GM21515 (cell line): ENCODE data around the gene SLC7A8.
"Not testable (repeated sequence)": the region's sequence is repeated elsewhere in the genome, so short reads cannot be mapped to it uniquely, and the experiment has no call there.

Experiments
- ATAC-seq: cut with Tn5 transposase; IDR thresholded peaks from one replicate; pipeline ENCODE4 v1.9.1; 2021; ENCODE audit not compliant: unreplicated experiment

SLC7A8 gene

GRCh38 chr14:23183479-23183878 lies at the start of gene SLC7A8:
Gene SLC7A8 (minus strand): TSS chr14:23183660. CDS start chr14:23182914, 746 bp downstream.
- no peak for ATAC-seq

- ATAC-seq, result not testable (repeated sequence)
Measured at GRCh38 chr14:23232241-23232808, 48.9 kb upstream of the SLC7A8 start.

- no peak for ATAC-seq
Measured at GRCh38 chr14:23228812-23229211, 45.4 kb upstream of the SLC7A8 start.

- no peak for ATAC-seq
Measured at GRCh38 chr14:23227566-23227965, 44.1 kb upstream of the SLC7A8 start.

GRCh38 chr14:23224958-23225357 lies 41.5 kb upstream of the SLC7A8 start:
- ATAC-seq, result not testable (repeated sequence)

GRCh38 chr14:23219075-23219474 lies 35.6 kb upstream of the SLC7A8 start:
- ATAC-seq, result no peak

- ATAC-seq, result no peak
Measured at GRCh38 chr14:23217032-23218020, 33.9 kb upstream of the SLC7A8 start.

GRCh38 chr14:23215421-23215820 lies 32.0 kb upstream of the SLC7A8 start:
- ATAC-seq, result no peak

- ATAC-seq, result no peak
Measured at GRCh38 chr14:23209651-23210423, 26.4 kb upstream of the SLC7A8 start.

GRCh38 chr14:23208324-23208723 lies 24.9 kb upstream of the SLC7A8 start:
- no peak for ATAC-seq

- ATAC-seq, result no peak
Measured at GRCh38 chr14:23207146-23207540, 23.7 kb upstream of the SLC7A8 start.

- no peak for ATAC-seq
Measured at GRCh38 chr14:23206422-23207145, 23.1 kb upstream of the SLC7A8 start.

- ATAC-seq, result no peak
Measured at GRCh38 chr14:23202001-23202400, 18.5 kb upstream of the SLC7A8 start.

GRCh38 chr14:23199141-23199540 lies 15.7 kb upstream of the SLC7A8 start:
- not testable (repeated sequence) for ATAC-seq

- not testable (repeated sequence) for ATAC-seq
Measured at GRCh38 chr14:23196487-23196886, 13.0 kb upstream of the SLC7A8 start.

- ATAC-seq, result no peak
Measured at GRCh38 chr14:23195552-23196101, 12.2 kb upstream of the SLC7A8 start.

- no peak for ATAC-seq
Measured at GRCh38 chr14:23193432-23193831, 10.0 kb upstream of the SLC7A8 start.

- no peak for ATAC-seq
Measured at GRCh38 chr14:23187925-23188324, 4.5 kb upstream of the SLC7A8 start.

- ATAC-seq, result no peak
Measured at GRCh38 chr14:23186913-23187654, 3.6 kb upstream of the SLC7A8 start.

GRCh38 chr14:23185063-23185462 lies 1.6 kb upstream of the SLC7A8 start:
- ATAC-seq, result no peak
